AG04449 (cell line): ENCODE measurements around the gene SECISBP2L.

ENCODE experiments used
- CTCF ChIA-PET: fragments of 350-600 bp; formaldehyde crosslinking; extraction: SDS; loops from one replicate; lab custom pipeline; 2021; ENCODE audit warnings: antibody characterized with exemption; lab: Yijun Ruan, JAX
- POLR2A ChIA-PET: fragments of 400-600, 350-600 bp; formaldehyde crosslinking; extraction: SDS; loops from one replicate; lab custom pipeline; 2020; ENCODE audit warnings: antibody characterized with exemption, inconsistent platforms; lab: Yijun Ruan, JAX
- DNase-seq: peaks from one replicate; pipeline ENCODE4 v3.0.0-alpha.2; 2010; ENCODE audit warnings: low read depth, low spot score
- H3K4me3 ChIP-seq: 2 replicates; pipeline ENCODE4 v1.5.1; 2011; ENCODE audit warnings: low read depth, mild to moderate bottlenecking, control low read depth, low read length
- TF ChIP-seq, protein P1 (sequence below): IDR thresholded peaks from one replicate; pipeline ENCODE4 v1.5.1; 2011; ENCODE audit warnings: mild to moderate bottlenecking, moderate library complexity, low read length, control low read depth, inconsistent platforms; ENCODE audit not compliant: insufficient read depth; ENCODE audit errors: missing control alignments

SECISBP2L gene

DNA sequence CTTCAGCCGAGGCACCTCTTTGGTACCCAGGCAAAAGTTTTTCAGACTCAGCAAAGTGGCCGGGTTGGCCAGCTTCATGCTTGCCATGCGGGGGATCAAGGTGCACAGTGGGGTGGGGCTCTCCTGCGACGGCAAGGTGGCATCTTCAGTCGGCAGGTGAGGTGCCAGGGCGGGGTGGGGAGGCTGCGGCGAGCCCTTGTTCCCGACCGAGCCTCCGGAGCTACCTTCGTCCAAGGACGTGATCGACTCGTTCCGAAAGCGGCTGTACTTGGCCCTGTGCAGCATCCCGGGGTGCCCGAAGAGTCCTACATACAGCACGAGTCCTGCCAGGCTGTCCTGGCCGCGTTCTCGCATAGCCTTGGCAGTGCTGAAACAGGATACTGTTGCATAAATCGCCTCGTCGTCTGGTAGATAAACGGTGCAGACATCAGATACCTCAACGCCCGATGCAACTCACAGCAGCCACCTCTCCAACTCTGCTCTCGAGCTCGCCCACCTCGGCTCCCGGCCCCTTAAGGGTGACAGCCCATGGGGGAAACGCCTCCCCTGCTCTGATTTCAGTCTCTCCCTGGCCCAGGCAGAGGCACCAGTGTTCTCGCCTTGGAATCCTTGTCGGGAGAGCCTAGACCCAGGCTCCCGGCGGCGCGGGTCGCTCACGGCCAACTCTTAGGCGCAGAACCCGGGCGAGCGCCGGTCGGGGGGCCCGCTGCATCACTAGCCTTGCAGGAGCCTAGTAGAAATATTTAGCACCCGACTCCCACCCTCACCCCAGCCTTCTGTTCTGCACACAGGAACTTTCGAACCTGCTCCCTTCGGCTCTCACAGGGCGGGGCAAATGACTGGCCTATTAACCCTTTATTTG is 83.4 kb downstream of the SECISBP2L start:
- no peak for DNase-seq
- TF ChIP-seq, protein P1, sequence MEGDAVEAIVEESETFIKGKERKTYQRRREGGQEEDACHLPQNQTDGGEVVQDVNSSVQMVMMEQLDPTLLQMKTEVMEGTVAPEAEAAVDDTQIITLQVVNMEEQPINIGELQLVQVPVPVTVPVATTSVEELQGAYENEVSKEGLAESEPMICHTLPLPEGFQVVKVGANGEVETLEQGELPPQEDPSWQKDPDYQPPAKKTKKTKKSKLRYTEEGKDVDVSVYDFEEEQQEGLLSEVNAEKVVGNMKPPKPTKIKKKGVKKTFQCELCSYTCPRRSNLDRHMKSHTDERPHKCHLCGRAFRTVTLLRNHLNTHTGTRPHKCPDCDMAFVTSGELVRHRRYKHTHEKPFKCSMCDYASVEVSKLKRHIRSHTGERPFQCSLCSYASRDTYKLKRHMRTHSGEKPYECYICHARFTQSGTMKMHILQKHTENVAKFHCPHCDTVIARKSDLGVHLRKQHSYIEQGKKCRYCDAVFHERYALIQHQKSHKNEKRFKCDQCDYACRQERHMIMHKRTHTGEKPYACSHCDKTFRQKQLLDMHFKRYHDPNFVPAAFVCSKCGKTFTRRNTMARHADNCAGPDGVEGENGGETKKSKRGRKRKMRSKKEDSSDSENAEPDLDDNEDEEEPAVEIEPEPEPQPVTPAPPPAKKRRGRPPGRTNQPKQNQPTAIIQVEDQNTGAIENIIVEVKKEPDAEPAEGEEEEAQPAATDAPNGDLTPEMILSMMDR, result no peak
- H3K4me3 ChIP-seq, result peak overlapping the region; percentile 67
- CTCF ChIA-PET, result interaction anchor here (0.9 to 11.8 kb wide), 9 partner anchors 9 to 183 kb away, joined by 3 to 166 read pairs (median 5); no protein-coding TSS in a partner anchor
- POLR2A ChIA-PET, result interaction anchor here (0.5 to 2.0 kb wide), 4 partner anchors 13 to 127 kb away, joined by 3 to 6 read pairs (median 4); no protein-coding TSS in a partner anchor

DNA sequence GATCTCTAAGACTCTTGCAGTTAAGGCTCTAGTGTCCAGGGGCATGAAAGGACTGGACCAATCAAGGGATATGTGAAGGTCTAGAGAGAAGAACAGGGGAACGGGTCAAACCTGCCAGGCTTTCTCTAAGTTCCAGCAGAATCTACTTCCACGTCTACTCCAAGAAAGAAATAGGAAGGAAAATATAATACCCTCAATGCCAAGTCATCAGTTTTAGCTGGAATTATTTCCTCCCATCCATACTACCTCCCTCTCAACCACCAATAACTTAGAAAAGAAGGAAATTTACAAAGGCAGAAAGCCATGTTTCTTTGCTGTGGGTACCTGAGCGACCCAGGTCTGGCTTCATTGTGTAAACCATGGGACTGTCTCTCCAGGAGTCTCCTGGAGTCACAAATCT is 90.3 kb downstream of the SECISBP2L start:
- no peak for DNase-seq
- ChIA-PET POLR2A (no interaction called here), CTCF (interaction anchor here (2.0 kb wide), 1 partner anchor 19 kb away, joined by 8 read pairs; no protein-coding TSS in a partner anchor)
- H3K4me3 ChIP-seq, result no peak overlapping the region
- TF ChIP-seq, protein P1, result no peak

DNA sequence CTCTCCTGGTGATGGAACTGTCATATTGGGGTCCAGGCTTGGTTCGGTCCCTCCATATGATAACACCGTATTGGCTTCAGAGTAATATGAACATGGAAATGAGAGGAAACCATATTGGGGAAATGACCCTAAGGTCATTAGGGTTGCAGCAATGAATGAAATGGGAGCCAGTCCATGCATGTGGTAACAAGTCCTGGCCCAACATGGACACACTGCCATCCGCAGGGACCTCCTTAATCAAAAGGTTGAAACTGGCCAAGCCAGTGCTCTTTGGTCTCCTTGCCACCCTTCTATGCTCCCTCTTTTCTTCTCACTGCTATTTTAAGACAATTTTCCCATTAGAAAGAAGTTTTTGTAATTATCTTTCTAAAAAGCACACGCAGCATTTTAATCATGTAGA is 90.9 kb downstream of the SECISBP2L start:
- H3K4me3 ChIP-seq, result no peak overlapping the region
- TF ChIP-seq, protein P1, result no peak
- ChIA-PET CTCF (interaction anchor here (1.0 to 2.3 kb wide), 3 partner anchors 12 to 20 kb away, joined by 5 to 12 read pairs (median 7); no protein-coding TSS in a partner anchor), POLR2A (no interaction called here)
- no peak for DNase-seq

DNA sequence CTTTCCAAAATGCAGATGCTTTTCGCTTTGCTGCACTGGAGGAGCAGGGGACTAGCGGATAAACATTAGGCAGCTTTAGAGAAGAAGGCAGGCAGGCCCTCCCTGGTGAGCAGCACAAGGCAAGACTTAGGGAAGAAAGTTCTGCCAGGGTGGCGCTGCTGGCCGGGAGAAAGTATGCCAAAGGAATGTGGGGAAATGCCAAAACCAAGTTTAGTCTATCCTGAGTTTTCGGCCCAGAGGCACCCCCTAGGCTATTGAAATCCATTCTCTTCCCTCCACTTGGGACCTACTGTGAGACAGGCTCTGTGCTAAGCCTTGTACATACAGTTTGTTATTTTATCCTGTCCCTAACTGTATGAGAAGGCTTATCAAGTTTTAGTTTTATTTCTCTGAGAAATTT is 91.7 kb downstream of the SECISBP2L start:
- TF ChIP-seq, protein P1, result peak; percentile 21
- POLR2A ChIA-PET, result no interaction called here
- no peak for DNase-seq
- CTCF ChIA-PET, result interaction anchor here (0.5 to 2.3 kb wide), 9 partner anchors 8 to 468 kb away, joined by 3 to 12 read pairs (median 5); partner anchors contain the start of gene FGF7
- no peak overlapping the region for H3K4me3 ChIP-seq

DNA sequence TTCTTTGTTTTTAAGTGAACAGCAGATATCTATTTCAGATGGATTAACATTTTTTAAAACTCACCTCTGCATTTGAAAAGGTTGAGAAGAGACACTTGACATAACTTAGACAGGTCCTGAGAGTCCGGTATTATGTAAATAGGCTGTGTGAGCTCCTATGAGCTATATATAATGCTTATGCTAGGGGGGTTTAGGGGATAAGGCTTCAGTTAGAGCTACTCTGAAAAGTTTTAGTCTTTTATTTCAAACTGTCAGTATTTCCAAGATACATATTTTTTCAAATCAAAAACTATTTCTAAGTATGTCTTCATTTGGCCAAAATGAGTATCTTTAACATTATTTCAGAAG is 99.4 kb downstream of the SECISBP2L start:
- POLR2A ChIA-PET, result no interaction called here
- no peak overlapping the region for H3K4me3 ChIP-seq
- TF ChIP-seq, protein P1, result no peak
- DNase-seq, result no peak
- CTCF ChIA-PET, result interaction anchor here (1.6 to 4.7 kb wide), 2 partner anchors 14 to 29 kb away, joined by 4 to 13 read pairs; no protein-coding TSS in a partner anchor

DNA sequence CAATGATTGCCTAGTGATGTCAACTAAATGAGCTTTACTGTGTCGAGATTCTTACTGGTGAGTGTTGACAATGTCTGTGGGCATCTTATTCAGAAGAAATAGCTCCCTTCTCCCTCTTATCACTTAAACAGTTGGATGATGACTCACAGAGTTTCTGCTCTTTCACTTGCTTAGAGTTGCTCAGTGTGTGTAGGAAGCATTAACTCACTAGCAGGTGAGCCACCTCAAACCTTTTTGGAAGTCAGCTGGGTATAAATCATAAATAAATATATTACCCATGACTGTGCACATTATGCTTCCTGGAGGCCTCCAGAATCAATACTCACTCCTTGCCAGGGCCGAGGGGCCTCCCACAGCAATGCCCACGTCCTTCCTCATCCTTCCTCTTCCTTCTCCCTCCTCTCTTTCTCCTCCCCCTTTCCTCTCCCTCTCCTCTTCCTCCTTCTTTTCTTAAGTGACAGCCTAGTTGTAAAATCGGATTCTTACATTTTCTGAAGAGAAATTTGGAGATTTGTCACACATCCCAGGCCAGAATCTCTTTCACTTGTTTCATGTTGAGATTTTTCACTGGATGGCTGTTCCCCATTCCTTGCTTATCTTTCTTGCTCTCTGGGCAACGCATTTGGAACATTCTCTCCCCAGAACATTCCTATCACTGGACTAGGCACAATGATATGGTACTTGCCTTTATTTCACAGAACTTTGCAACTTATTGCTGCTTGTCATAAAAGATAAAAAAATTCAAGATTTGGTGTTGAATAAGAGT is 100.0 kb downstream of the SECISBP2L start:
- TF ChIP-seq, protein P1, result no peak
- H3K4me3 ChIP-seq, result no peak overlapping the region
- no peak for DNase-seq
- ChIA-PET POLR2A (no interaction called here), CTCF (interaction anchor here (1.5 to 4.7 kb wide), 4 partner anchors 8 to 29 kb away, joined by 4 to 13 read pairs (median 5); no protein-coding TSS in a partner anchor)
